Thoracic aorta (tissue), 2 donors: ENCODE measurements around the gene TMEM14B. TPM values are rescaled to one million over a fixed set of nuclear protein-coding genes. Genes with fewer than 3 reads are reported as not detected.

Experiments
- ATAC-seq: fragments of 150-250 bp; one replicate; pipeline ENCODE4 v1.8.0; 2017; ENCODE audit warnings: low read depth; ENCODE audit not compliant: insufficient number of reproducible peaks, low FRiP score
- DNase-seq: peaks from one replicate; pipeline ENCODE4 v3.0.0-alpha.2; 2020; ENCODE audit warnings: low spot score
- H3K27ac ChIP-seq, 2 donors: fragments of 200-600 bp; sonication (generic); 1 replicate in 1 of 2; 2 replicates in 1 of 2; pipeline ENCODE4 v1.5.1; 2016; ENCODE audit warnings: mild to moderate bottlenecking in 2 of 2, moderate library complexity in 2 of 2
- H3K27me3 ChIP-seq: fragments of 200-600 bp; sonication (generic); replicated peaks from 2 replicates; pipeline ENCODE4 v1.6.0; 2016; ENCODE audit warnings: mild to moderate bottlenecking; ENCODE audit not compliant: insufficient read depth
- H3K36me3 ChIP-seq: fragments of 200-600 bp; sonication (generic); one replicate; pipeline ENCODE4 v1.5.1; 2016
- H3K4me1 ChIP-seq, 2 donors: fragments of 200-600 bp; sonication (generic); 1 replicate in 1 of 2; 2 replicates in 1 of 2; pipeline versions ENCODE4 v1.5.1 to v1.6.0; 2016; ENCODE audit warnings: low read depth in 2 of 2, mild to moderate bottlenecking in 1 of 2; ENCODE audit not compliant: control insufficient read depth in 1 of 2
- H3K4me3 ChIP-seq: fragments of 200-600 bp; sonication (generic); 2 replicates; pipeline ENCODE4 v1.5.1; 2016; ENCODE audit warnings: mild to moderate bottlenecking
- H3K9me3 ChIP-seq: fragments of 200-600 bp; sonication (generic); 2 replicates; pipeline ENCODE4 v1.5.1; 2016
- total RNA-seq, 2 donors: library from RNA; depleted of rRNA; stranded (reverse); fragments of >200 nt; gene quantifications; one replicate each; pipeline versions ENCODE4 v1.1.0 to v1.2.3, GENCODE V29; 2016
- TF ChIP-seq, protein P1 (sequence below): fragments of 200-600 bp; sonication (generic); IDR thresholded peaks from one replicate; pipeline ENCODE4 v1.5.1; 2019; ENCODE audit warnings: antibody characterized with exemption

Gene TMEM14B
- total RNA-seq, 2 donors from 2014 or later = 63.4 to 80.7 TPM

DNA sequence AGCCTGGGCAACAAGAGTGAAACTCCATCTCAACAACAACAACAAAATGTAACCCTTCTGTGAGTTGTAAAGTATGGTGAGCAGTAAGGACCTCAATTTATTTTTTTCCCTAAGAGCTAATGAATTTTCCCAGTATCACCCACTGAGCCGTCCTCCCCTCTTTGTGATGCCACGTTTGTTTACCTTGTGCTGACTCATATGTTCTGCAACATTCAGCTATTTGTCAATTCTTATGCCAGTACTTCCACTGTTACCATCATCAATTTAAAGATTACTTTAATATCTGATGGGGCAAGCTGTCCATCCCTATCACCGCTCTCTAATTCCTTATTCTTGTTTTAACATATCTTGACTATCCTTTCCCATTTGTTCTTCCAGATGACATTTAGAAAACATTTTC is 53.2 kb downstream of the TMEM14B start:
- no peak overlapping the region for H3K4me3 ChIP-seq
- DNase-seq (no peak), ATAC-seq (no peak)
- H3K36me3 ChIP-seq = no peaks in the 10 kb centered on the region
- no peaks in the 10 kb centered on the region for H3K9me3 ChIP-seq
- no peaks in the 10 kb centered on the region for H3K4me1 ChIP-seq
- no peak overlapping the region for H3K27ac ChIP-seq
- no peaks in the 10 kb centered on the region for H3K27me3 ChIP-seq
- TF ChIP-seq, protein P1, sequence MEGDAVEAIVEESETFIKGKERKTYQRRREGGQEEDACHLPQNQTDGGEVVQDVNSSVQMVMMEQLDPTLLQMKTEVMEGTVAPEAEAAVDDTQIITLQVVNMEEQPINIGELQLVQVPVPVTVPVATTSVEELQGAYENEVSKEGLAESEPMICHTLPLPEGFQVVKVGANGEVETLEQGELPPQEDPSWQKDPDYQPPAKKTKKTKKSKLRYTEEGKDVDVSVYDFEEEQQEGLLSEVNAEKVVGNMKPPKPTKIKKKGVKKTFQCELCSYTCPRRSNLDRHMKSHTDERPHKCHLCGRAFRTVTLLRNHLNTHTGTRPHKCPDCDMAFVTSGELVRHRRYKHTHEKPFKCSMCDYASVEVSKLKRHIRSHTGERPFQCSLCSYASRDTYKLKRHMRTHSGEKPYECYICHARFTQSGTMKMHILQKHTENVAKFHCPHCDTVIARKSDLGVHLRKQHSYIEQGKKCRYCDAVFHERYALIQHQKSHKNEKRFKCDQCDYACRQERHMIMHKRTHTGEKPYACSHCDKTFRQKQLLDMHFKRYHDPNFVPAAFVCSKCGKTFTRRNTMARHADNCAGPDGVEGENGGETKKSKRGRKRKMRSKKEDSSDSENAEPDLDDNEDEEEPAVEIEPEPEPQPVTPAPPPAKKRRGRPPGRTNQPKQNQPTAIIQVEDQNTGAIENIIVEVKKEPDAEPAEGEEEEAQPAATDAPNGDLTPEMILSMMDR = no peak

DNA sequence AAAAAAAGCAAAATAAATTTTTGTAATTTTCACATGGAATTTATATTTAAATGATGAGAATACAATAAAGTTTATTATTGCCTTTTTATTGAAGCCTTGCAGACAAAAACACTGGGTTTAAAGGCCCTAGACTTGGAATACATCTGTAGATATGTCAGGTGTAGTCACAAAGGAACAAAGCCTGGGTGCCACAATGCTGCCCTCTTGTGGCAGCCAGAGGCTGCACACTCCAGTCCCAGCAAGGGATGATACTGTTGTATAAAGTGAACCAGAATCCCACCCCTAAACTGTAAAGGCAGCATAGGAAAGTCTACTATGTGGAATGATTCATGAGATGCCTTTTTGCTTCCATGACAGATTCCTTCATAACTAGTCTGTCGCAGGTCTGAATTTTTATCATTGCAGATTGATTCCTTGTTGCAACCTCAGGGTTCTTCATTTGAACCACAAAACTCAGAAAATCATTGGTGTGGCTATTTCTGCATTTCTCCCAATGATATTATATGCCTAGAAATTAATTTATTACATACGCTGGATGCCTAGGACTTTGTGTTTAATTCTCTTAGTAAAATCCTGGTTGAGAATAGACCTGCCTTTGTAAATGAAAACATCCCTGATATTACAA is 53.7 kb downstream of the TMEM14B start:
- no peak overlapping the region for H3K27ac ChIP-seq
- no peak for DNase-seq

More for the DNA sequence above, 53.7 kb downstream of the TMEM14B start:
- Histone ChIP-seq H3K36me3 (no peaks in the 10 kb centered on the region), H3K9me3 (no peaks in the 10 kb centered on the region), H3K27me3 (no peaks in the 10 kb centered on the region), H3K4me3 (no peak overlapping the region), H3K4me1 (no peaks in the 10 kb centered on the region)
- no peak for ATAC-seq
- TF ChIP-seq, protein P1 = peak; percentile 93

Other genes with a start within 250 kb of the TMEM14B start
- 10 to 100 TPM; 29.1 to 44.9 TPM for gene GCNT2, start 226.5 kb upstream of the TMEM14B start, total RNA-seq
- gene C6orf52, start 53.2 kb upstream of the TMEM14B start, total RNA-seq = not detected
- 10 to 100 TPM in 1 of 2 donors, 1 to 10 TPM in 1; 7.3 to 19.4 TPM for gene PAK1IP1, start 52.8 kb upstream of the TMEM14B start, total RNA-seq
- 100 to 1,000 TPM in 1 of 2 donors, 10 to 100 TPM in 1; 72.9 to 129 TPM for gene TMEM14C, start 24.7 kb upstream of the TMEM14B start, total RNA-seq
- under 1 TPM in 1 of 2 donors, not detected in 1; 0.63 TPM for gene MAK, start 90.7 kb downstream of the TMEM14B start, total RNA-seq
- gene GCM2, start 134.2 kb downstream of the TMEM14B start, total RNA-seq = not detected
- 1 to 10 TPM in 1 of 2 donors, under 1 TPM in 1; 0.63 to 1.4 TPM for gene SYCP2L, start 139.2 kb downstream of the TMEM14B start, total RNA-seq